ENCODE results near the gene CDK5RAP2.

- TF ChIP-seq, protein P1, sequence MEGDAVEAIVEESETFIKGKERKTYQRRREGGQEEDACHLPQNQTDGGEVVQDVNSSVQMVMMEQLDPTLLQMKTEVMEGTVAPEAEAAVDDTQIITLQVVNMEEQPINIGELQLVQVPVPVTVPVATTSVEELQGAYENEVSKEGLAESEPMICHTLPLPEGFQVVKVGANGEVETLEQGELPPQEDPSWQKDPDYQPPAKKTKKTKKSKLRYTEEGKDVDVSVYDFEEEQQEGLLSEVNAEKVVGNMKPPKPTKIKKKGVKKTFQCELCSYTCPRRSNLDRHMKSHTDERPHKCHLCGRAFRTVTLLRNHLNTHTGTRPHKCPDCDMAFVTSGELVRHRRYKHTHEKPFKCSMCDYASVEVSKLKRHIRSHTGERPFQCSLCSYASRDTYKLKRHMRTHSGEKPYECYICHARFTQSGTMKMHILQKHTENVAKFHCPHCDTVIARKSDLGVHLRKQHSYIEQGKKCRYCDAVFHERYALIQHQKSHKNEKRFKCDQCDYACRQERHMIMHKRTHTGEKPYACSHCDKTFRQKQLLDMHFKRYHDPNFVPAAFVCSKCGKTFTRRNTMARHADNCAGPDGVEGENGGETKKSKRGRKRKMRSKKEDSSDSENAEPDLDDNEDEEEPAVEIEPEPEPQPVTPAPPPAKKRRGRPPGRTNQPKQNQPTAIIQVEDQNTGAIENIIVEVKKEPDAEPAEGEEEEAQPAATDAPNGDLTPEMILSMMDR (conservative IDR thresholded peaks at IDR 0.05; ENCODE audit: low read length): no peak
- TF ChIP-seq EZH2phosphoT487 (IDR thresholded peaks at IDR 0.05; ENCODE audit: borderline replicate concordance): no peak
Observed at GRCh38 chr9:120484162-120484561, 95.8 kb downstream of the CDK5RAP2 start.
